HFF-Myc (cell line): ENCODE results near the gene ZSCAN16.

Experiments
- DNase-seq: peaks from one replicate; pipeline ENCODE4 v3.0.0-alpha.2; 2011; ENCODE audit warnings: low read depth; ENCODE audit errors: extremely low read depth
- H3K4me3 ChIP-seq: replicated peaks from 2 replicates; pipeline ENCODE4 v1.5.1; 2011; ENCODE audit warnings: low read depth, mild to moderate bottlenecking, control low read depth, low read length
- CTCF ChIP-seq: IDR thresholded peaks from 2 replicates; pipeline ENCODE4 v1.5.1; 2012; ENCODE audit warnings: mild to moderate bottlenecking, low read depth, low read length, control low read depth; ENCODE audit errors: missing control alignments

Gene ZSCAN16

GRCh38 chr6:28125401-28125800, 992 bp downstream of the ZSCAN16 start:
- DNase-seq = no peak
- H3K4me3 ChIP-seq = peak overlapping the region; percentile 68; the same call in 1 of the 2 replicates

GRCh38 chr6:28134015-28134414, 9.6 kb downstream of the ZSCAN16 start:
- DNase-seq = no peak
- peak; percentile 62 for TF ChIP-seq CTCF
- no peak overlapping the region for H3K4me3 ChIP-seq

More at GRCh38 chr6:28125401-28125800, 992 bp downstream of the ZSCAN16 start:
- no peak for TF ChIP-seq CTCF

- no peak overlapping the region for H3K4me3 ChIP-seq
- TF ChIP-seq CTCF = no peak
- DNase-seq = no peak
These were observed 10.3 kb downstream of the ZSCAN16 start for GRCh38 chr6:28134716-28135115.

GRCh38 chr6:28135393-28135792, 11.0 kb downstream of the ZSCAN16 start:
- H3K4me3 ChIP-seq = peak overlapping the region; percentile 66
- no peak for TF ChIP-seq CTCF

GRCh38 chr6:28136585-28137504, 12.4 kb downstream of the ZSCAN16 start:
- H3K4me3 ChIP-seq = peak overlapping the region; percentile 66
- peak; percentile 90 for DNase-seq
- no peak for TF ChIP-seq CTCF

More at GRCh38 chr6:28135393-28135792, 11.0 kb downstream of the ZSCAN16 start:
- no peak for DNase-seq

GRCh38 chr6:28137505-28137981, 13.1 kb downstream of the ZSCAN16 start:
- no peak for DNase-seq
- TF ChIP-seq CTCF = no peak
- H3K4me3 ChIP-seq = peak overlapping the region; percentile 66
